Renal cortex interstitium (tissue), 11 donors: ENCODE measurements around the gene SAMD4A. TPM values are rescaled to one million over a fixed set of nuclear protein-coding genes. Genes with fewer than 3 reads are reported as not detected.

Source experiments
- DNase-seq, 11 donors: peaks; one replicate each; pipeline ENCODE4 v3.0.0-alpha.2; 2013; ENCODE audit warnings: low read depth in 9 of 11, low spot score in 4 of 11; ENCODE audit errors: extremely low read depth in 1 of 11
- polyA plus RNA-seq, 3 donors: library from polyadenylated mRNA; unstranded; fragments of 120-200 nt; gene quantifications; one replicate each; pipeline ENCODE4 v1.2.1, GENCODE V29; 2013; ENCODE audit not compliant: insufficient read length in 3 of 3

The SAMD4A gene
- polyA plus RNA-seq, 3 donors: 8.6 to 14.4 (median 10.1) TPM

DNA sequence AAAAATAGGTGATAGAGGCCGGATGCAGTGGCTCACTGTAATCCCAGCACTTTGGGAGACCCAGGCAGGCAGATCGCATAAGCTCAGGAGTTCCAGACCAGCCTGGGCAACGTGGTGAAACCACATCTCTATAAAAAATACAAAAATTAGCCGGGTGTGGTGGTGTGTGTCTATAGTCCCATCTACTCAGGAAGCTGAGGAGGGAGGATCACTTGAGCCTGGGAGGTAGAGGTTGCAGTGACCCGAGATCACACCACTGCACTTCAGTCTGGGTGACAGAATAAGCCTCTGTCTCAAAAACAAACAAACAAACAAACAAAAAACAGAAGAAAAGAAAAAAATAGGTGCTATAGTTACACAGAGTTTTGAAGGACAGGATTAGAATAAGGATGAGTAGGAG lies 142.1 kb downstream of the SAMD4A start:
- DNase-seq: no peak

- DNase-seq: no peak
These were observed 142.5 kb downstream of the SAMD4A start for GRCh38 chr14:54709444-54709843.

DNA sequence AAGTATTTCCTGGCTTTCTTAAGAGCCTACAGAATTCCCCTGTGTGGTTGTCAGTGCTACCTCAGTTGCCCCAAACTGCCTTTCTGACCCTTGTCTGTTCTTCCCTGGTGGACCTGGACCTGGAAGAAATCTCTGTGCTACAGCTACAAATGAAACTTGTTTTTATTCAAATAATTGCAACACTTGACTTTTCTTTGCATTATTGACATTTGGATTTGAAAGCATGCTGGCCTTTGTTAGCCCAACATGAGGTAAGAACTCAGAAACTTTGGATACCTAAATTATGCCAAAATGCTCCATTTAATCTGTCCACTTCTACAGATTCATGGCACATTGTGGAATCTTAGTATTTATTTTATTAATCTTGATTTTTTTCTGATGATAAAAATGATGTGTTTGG lies 142.9 kb downstream of the SAMD4A start:
- no peak for DNase-seq

- DNase-seq: no peak
These were observed 144.4 kb downstream of the SAMD4A start for GRCh38 chr14:54711312-54711711.

DNA sequence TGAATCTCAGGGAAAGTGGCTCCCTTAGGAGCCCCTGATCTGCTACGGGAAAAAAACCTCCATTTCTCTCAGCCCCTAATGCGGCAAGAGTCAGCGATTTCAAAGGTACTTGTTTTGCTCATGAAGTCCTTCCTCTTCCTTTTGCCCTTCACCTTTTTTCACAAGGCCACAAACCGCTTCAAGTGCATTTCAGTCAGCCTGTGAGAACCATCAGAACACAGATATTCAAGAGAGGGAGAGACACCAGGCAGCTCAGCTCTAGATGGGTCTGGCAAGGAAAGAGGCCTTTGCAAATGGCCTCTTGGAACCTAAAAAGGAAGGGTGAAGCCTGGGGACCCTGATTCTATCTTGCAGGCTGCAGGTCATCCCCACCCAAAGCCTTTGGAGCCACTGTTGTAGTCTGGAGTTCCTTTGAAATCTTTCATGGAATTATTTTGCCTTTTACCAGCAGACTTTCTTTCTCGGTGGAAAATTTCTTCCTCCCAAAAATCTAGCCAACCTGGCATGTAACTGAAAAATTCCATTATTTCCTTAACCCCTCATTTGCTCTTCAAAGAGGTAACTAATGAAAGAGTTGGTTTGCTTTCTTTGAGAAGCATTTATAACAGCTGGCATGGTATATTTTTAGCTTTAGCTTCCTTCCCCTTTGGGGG lies 145.0 kb downstream of the SAMD4A start:
- no peak for DNase-seq

- no peak for DNase-seq
These were observed 145.7 kb downstream of the SAMD4A start for GRCh38 chr14:54712465-54713200.

DNA sequence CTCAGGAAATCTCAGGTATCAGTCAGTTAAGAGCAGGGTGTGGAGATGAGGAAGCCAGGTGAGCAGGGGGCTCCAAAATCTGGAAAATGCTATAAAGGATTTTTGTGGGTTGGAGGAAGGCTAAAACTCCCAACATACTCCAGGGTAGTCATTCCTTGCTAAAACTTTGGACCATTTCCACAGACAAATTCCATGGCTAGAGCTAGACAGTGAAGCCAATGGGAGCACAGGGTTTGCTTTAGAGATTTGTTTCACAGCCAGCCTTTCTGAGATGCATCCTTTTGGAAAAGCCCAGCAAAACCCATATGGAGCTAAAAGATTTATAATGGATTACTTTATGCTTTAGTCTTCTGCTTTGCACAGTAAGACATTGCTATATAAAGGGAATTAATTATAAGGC lies 146.5 kb downstream of the SAMD4A start:
- no peak for DNase-seq

DNA sequence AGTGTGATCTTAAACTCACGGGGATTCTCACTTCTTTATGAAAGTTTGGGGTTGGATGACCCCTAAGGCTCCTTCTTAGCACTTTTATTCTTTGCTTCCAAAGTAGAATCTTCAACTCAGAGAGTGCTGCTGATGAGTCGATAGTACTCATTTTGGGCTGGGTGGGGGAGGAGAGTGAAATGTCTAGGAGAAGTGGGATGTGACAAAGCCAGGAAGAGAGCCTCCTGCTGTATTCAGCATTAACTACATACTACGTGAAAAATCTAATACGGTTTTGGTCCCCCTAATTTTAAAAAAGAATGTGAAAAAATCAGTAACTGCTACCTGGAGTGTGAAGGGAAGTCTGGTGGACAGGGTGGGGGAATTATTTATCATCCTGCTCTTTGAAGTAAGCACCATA lies 148.3 kb downstream of the SAMD4A start:
- DNase-seq: no peak

DNA sequence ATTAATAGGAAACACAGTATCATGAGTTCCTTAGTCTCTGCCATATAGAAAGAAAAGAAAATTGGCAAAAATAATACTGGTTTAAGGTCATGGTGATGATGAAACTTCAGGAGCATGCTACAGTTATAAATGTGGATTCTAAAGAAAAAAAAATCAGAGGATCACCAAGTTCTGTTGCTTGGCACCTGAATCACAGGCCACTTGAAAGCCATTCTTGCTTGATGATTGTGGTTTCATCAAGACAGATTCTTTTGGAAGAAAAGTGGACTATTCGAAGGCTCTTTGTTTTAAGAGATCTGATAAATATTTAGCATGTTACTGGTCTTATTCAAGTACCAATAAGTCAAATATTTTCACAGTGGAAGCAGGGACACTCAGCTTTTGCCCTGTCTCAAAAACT lies 148.9 kb downstream of the SAMD4A start:
- no peak for DNase-seq

- DNase-seq: no peak
These were observed 149.9 kb downstream of the SAMD4A start for GRCh38 chr14:54716862-54717261.

DNA sequence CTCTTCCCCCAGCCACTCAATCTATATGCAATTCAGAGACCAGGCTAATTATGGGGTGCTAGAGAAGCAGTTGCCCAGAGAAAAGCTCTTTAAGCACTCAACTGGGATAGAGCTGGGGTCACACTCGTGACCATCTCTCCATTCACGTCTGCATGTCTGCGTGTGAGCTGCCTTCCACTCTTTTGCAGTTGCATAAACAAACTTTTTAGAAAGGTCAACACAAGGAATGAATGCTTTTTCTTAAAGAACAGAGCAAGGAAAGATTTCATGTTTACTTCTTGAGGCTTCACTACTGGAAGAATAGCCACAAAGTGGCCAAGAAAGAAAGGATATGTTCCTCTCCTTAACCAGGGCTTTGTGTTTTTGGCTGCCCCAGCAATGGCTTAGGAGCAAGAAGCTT lies 151.1 kb downstream of the SAMD4A start:
- DNase-seq: no peak

- DNase-seq: no peak
These were observed 152.5 kb downstream of the SAMD4A start for GRCh38 chr14:54719406-54719805.

DNA sequence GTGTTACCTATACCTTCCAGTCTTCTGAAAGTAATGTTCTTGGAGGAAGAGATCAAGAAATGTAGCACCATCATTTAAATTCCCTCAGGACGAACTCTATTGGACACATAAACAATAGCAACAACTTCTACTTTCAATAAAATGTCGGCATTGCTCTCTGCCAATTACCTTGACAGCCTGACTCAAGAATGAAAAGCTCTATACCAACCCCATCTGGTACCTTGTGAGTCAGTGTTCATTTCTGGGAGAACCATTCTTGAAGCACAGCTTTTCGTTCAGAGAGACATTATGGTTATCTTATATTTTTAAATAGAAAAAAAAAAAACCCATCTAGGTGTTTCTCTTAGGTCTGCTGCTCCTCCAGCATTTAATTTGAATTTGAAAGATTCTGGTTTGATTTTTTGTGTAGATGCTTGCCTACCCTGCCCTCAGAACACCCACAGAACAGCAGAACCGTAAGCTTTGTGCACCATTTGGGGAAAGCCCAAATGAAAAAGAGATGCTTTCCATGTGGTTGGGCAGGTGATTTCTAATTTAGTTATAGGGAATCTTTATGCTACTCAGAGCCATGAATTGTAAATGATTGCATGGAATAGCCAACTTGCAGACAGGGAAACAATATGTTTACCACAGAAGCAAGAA lies 156.0 kb downstream of the SAMD4A start:
- DNase-seq: no peak

- no peak for DNase-seq
These were observed 157.2 kb downstream of the SAMD4A start for GRCh38 chr14:54724123-54724522.

DNA sequence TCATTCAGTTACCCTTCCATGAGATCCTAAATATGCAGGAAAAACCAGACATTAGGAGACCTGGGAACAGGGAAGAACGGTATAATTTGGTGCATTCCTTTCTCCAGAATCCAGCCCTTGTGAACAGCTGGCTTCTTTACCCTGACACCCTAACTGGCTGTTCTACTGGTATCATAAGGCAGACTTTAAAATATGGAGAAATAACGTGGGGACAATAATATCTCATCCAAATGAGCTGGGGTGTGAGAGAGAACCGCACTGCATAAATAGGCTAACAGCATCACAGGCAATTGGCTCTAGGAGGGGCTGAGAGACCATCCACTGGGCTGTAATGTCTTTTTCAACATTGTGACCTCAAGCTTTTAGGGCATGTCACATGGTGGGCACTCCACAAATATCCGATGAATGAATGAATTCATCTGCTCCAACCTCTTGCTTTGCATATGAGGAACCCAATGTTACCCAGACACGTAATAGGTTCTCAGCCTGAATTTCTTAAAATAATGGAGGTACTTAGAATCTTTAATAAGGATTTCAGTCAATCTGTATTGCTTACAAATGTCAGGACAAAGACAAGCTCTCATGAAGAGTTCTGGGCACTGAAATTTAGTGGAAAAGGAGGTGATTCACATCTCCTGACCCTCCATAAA lies 157.9 kb downstream of the SAMD4A start:
- DNase-seq: no peak

DNA sequence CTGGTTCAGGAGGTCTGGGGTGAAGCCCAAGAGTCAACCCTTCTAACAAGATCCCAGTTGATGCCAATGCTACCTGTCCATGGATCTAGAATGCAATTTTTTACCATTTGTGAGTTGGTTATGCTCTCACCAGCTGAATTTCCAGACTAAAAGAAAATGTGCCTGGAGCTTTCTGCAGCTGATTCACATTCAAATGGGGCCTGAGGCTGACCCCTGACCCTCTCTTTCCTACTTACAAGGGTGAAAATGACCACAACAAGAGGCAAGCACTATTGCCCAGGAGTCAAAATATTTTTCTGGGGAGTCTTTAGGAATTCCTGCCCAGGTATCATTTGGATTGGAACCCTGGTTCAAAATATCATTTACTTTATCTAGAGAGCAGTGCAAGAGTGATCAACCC lies 159.1 kb downstream of the SAMD4A start:
- DNase-seq: no peak

GRCh38 chr14:54727929-54728328 lies 161.0 kb downstream of the SAMD4A start:
- no peak for DNase-seq

GRCh38 chr14:54728700-54729527 lies 162.0 kb downstream of the SAMD4A start:
- DNase-seq: no peak
